ENCODE measurements around the gene HOXB3.

The HOXB3 gene

GRCh38 chr17:48624544-48625494, 34.8 kb upstream of the HOXB3 start (continued):
- TF ChIP-seq ZSCAN23 (tag by site-specific recombination; IDR thresholded peaks at IDR 0.05) (no peak), ZBTB8A (tag by site-specific recombination; IDR thresholded peaks at IDR 0.05) (peak; percentile 45), BCL11B (tag by site-specific recombination; IDR thresholded peaks at IDR 0.05; ENCODE audit: low read depth) (peak; percentile 28; the same call in 1 of the 2 replicates), ZNF707 (tag by site-specific recombination; IDR thresholded peaks at IDR 0.05) (no peak), ZSCAN5A (tag by site-specific recombination; IDR thresholded peaks at IDR 0.05) (0 out of 2 replicates have a peak, but pooled peaks have one; percentile 19), ZNF2 (tag by site-specific recombination; IDR thresholded peaks at IDR 0.05) (0 out of 2 replicates have a peak, but pooled peaks have one; percentile 21), MYNN (tag by site-specific recombination; IDR thresholded peaks at IDR 0.05; ENCODE audit: borderline replicate concordance) (no peak), ZNF513 (tag by site-specific recombination; IDR thresholded peaks at IDR 0.05) (no peak), ZNF48 (tag by site-specific recombination; IDR thresholded peaks at IDR 0.05) (no peak), ZBTB44 (tag by site-specific recombination; IDR thresholded peaks at IDR 0.05) (no peak), ZNF510 (tag by site-specific recombination; IDR thresholded peaks at IDR 0.05; ENCODE audit: insufficient replicate concordance) (no peak), BCL6B (tag by site-specific recombination; IDR thresholded peaks at IDR 0.05) (no peak), ZNF155 (tag by site-specific recombination; IDR thresholded peaks at IDR 0.05) (no peak), AEBP2 (tag by site-specific recombination; IDR thresholded peaks at IDR 0.05; ENCODE audit: borderline replicate concordance) (no peak), ZNF138 (tag by site-specific recombination; IDR thresholded peaks at IDR 0.05; ENCODE audit: borderline replicate concordance) (no peak), KLF1 (tag by site-specific recombination; IDR thresholded peaks at IDR 0.05) (0 out of 2 replicates have a peak, but pooled peaks have one; percentile 16), ZNF843 (tag by site-specific recombination; IDR thresholded peaks at IDR 0.05) (no peak; the same call in 1 of the 2 replicates), ZNF19 (tag by site-specific recombination; IDR thresholded peaks at IDR 0.05; ENCODE audit: low read depth) (no peak), REST (tag by site-specific recombination; IDR thresholded peaks at IDR 0.05) (no peak), SETDB1 (IDR thresholded peaks at IDR 0.05; ENCODE audit: insufficient read length, low read length) (no peak), ZXDB (tag by site-specific recombination; IDR thresholded peaks at IDR 0.05) (peak; percentile 51; the same call in 1 of the 2 replicates), ZNF777 (tag by site-specific recombination; IDR thresholded peaks at IDR 0.05; ENCODE audit: borderline replicate concordance) (no peak), ZNF423 (tag by site-specific recombination; IDR thresholded peaks at IDR 0.05) (no peak), ZNF677 (tag by site-specific recombination; IDR thresholded peaks at IDR 0.05) (0 out of 2 replicates have a peak, but pooled peaks have one; percentile 5), ZNF404 (tag by site-specific recombination; IDR thresholded peaks at IDR 0.05) (no peak), ZNF266 (tag by site-specific recombination; IDR thresholded peaks at IDR 0.05; ENCODE audit: low read depth) (no peak), ZNF248 (tag by site-specific recombination; IDR thresholded peaks at IDR 0.05) (no peak), ZNF555 (tag by site-specific recombination; conservative IDR thresholded peaks at IDR 0.05) (no peak)

Measured in HEK293 (cell line).